NT2/D1 (cell line): ENCODE measurements around the gene ZNF774.

Source experiments
- SUZ12 ChIP-seq: IDR thresholded peaks from 2 replicates; pipeline ENCODE4 v1.6.1; 2011; ENCODE audit not compliant: insufficient read length, insufficient read depth; ENCODE audit errors: extremely low read depth
- YY1 ChIP-seq: IDR thresholded peaks from 2 replicates; pipeline ENCODE4 v1.6.1; 2011; ENCODE audit not compliant: insufficient read length, insufficient read depth
- ZNF274 ChIP-seq: IDR thresholded peaks from 2 replicates; pipeline ENCODE4 v1.6.1; 2011; ENCODE audit warnings: mild to moderate bottlenecking, low read depth, low read length

- TF ChIP-seq YY1, result no peak
- TF ChIP-seq SUZ12, result no peak
- no peak for TF ChIP-seq ZNF274
These were observed 44.2 kb downstream of the ZNF774 start for GRCh38 chr15:90396321-90396720.
